ENCODE results near the gene SLC4A2.

The SLC4A2 gene

GRCh38 chr7:151116603-151117440, 57.4 kb downstream of the SLC4A2 start:
- no CpG with 5 or more reads among the region's 27 CpGs for WGBS, 2 donors (ENCODE audit: extremely low coverage in 2 of 2, insufficient read length in 2 of 2, insufficient replicate concordance in 1 of 2)
- peaks cover 0 to 1% of the 10 kb centered on the region in 2 donors for H3K9me3 ChIP-seq (replicated peaks in 1 of 2; ENCODE audit: control insufficient read depth in 2 of 2, insufficient read depth in 1 of 2, low read depth in 1 of 2, low read length in 2 of 2)

GRCh38 chr7:151117565-151117964, 58.2 kb downstream of the SLC4A2 start:
- H3K23ac ChIP-seq (ENCODE audit: low read depth, low read length, poor library complexity), result no peak overlapping the region
- peaks cover 0 to 3% (median 0%) of the 10 kb centered on the region in 3 experiments for H3K27me3 ChIP-seq (ENCODE audit: control insufficient read depth in 3 of 3, insufficient read depth in 3 of 3, low read depth in 1 of 3, low read length in 3 of 3)
- peaks cover 11 to 21% of the 10 kb centered on the region in 2 donors for H3K4me1 ChIP-seq (ENCODE audit: control insufficient read depth in 2 of 2, insufficient read depth in 1 of 2, low read depth in 1 of 2, low read length in 2 of 2)
- no peak overlapping the region for H3K18ac ChIP-seq (ENCODE audit: low read length)
- no CpG with 5 or more reads among the region's 12 CpGs for WGBS, 2 donors (ENCODE audit: extremely low coverage in 2 of 2, insufficient read length in 2 of 2, insufficient replicate concordance in 1 of 2)
- no peak overlapping the region for H4K8ac ChIP-seq (ENCODE audit: low read depth, low read length)
- peaks cover 0 to 1% of the 10 kb centered on the region in 2 donors for H3K9me3 ChIP-seq (replicated peaks in 1 of 2; ENCODE audit: control insufficient read depth in 2 of 2, insufficient read depth in 1 of 2, low read depth in 1 of 2, low read length in 2 of 2)
- H3K4me3 ChIP-seq (ENCODE audit: low read length in 2 of 2), result no peak overlapping the region
- H2BK5ac ChIP-seq (ENCODE audit: low read length), result no peak overlapping the region
- H2BK15ac ChIP-seq (ENCODE audit: low read length), result no peak overlapping the region
- no peak overlapping the region for H2AFZ ChIP-seq (ENCODE audit: low read length)
- H4K91ac ChIP-seq (ENCODE audit: low read depth, low read length, poor library complexity), result no peak overlapping the region
- no peak overlapping the region for H3K14ac ChIP-seq (ENCODE audit: low read length)
- H2BK120ac ChIP-seq (ENCODE audit: low read depth, low read length), result peak overlapping the region; percentile 81
- peak overlapping the region; percentile 43 for H2AK5ac ChIP-seq (ENCODE audit: low read depth, low read length)
- no peak overlapping the region for H3K27ac ChIP-seq (replicated peaks; ENCODE audit: low read length)
- no peak overlapping the region for H3K4ac ChIP-seq (ENCODE audit: low read length)
- H3K36me3 ChIP-seq (replicated peaks in 1 of 2; ENCODE audit: control insufficient read depth in 2 of 2, insufficient read depth in 2 of 2, low read length in 2 of 2), result peaks cover 32 to 43% of the 10 kb centered on the region in 2 donors
- DNase-seq (ENCODE audit: low spot score), result no peak
- H3K79me1 ChIP-seq (ENCODE audit: low read depth, low read length), result peaks cover 37% of the 10 kb centered on the region
- H3K9ac ChIP-seq (ENCODE audit: low read depth, low read length, poor library complexity), result peak overlapping the region; percentile 21
- H3K4me2 ChIP-seq (ENCODE audit: insufficient read depth, low read length, poor library complexity, severe bottlenecking), result no peak overlapping the region
- no peak overlapping the region for H2BK12ac ChIP-seq (ENCODE audit: low read length)

More at GRCh38 chr7:151116603-151117440, 57.4 kb downstream of the SLC4A2 start:
- H4K91ac ChIP-seq (ENCODE audit: low read depth, low read length, poor library complexity), result no peak overlapping the region
- no peak overlapping the region for H2BK5ac ChIP-seq (ENCODE audit: low read length)
- H3K27ac ChIP-seq (replicated peaks; ENCODE audit: low read length), result no peak overlapping the region
- H3K4me3 ChIP-seq (ENCODE audit: low read length in 2 of 2), result no peak overlapping the region
- H3K18ac ChIP-seq (ENCODE audit: low read length), result no peak overlapping the region
- H2BK15ac ChIP-seq (ENCODE audit: low read length), result no peak overlapping the region
- no peak overlapping the region for H4K8ac ChIP-seq (ENCODE audit: low read depth, low read length)
- H2BK120ac ChIP-seq (ENCODE audit: low read depth, low read length), result no peak overlapping the region
- peaks cover 32 to 43% of the 10 kb centered on the region in 2 donors for H3K36me3 ChIP-seq (replicated peaks in 1 of 2; ENCODE audit: control insufficient read depth in 2 of 2, insufficient read depth in 2 of 2, low read length in 2 of 2)
- DNase-seq (ENCODE audit: low spot score), result no peak
- peaks cover 0 to 3% (median 0%) of the 10 kb centered on the region in 3 experiments for H3K27me3 ChIP-seq (ENCODE audit: control insufficient read depth in 3 of 3, insufficient read depth in 3 of 3, low read depth in 1 of 3, low read length in 3 of 3)
- no peak overlapping the region for H2BK12ac ChIP-seq (ENCODE audit: low read length)
- H3K23ac ChIP-seq (ENCODE audit: low read depth, low read length, poor library complexity), result peak overlapping the region; percentile 22
- H2AFZ ChIP-seq (ENCODE audit: low read length), result no peak overlapping the region
- H3K14ac ChIP-seq (ENCODE audit: low read length), result no peak overlapping the region
- no peak overlapping the region for H3K4me2 ChIP-seq (ENCODE audit: insufficient read depth, low read length, poor library complexity, severe bottlenecking)
- H3K9ac ChIP-seq (ENCODE audit: low read depth, low read length, poor library complexity), result peak overlapping the region; percentile 24
- peaks cover 11 to 19% of the 10 kb centered on the region in 2 donors for H3K4me1 ChIP-seq (ENCODE audit: control insufficient read depth in 2 of 2, insufficient read depth in 1 of 2, low read depth in 1 of 2, low read length in 2 of 2)
- H2AK5ac ChIP-seq (ENCODE audit: low read depth, low read length), result peak overlapping the region; percentile 14
- H3K79me1 ChIP-seq (ENCODE audit: low read depth, low read length), result peaks cover 38% of the 10 kb centered on the region
- H3K4ac ChIP-seq (ENCODE audit: low read length), result no peak overlapping the region

- no peak for DNase-seq (ENCODE audit: low spot score)
- Histone ChIP-seq H4K91ac (ENCODE audit: low read depth, low read length, poor library complexity) (peak overlapping the region; percentile 53), H3K79me1 (ENCODE audit: low read depth, low read length) (peaks cover 38% of the 10 kb centered on the region), H3K4me2 (ENCODE audit: insufficient read depth, low read length, poor library complexity, severe bottlenecking) (no peak overlapping the region), H3K4me1 (ENCODE audit: control insufficient read depth in 2 of 2, insufficient read depth in 1 of 2, low read depth in 1 of 2, low read length in 2 of 2) (peaks cover 8 to 17% of the 10 kb centered on the region in 2 donors), H3K14ac (ENCODE audit: low read length) (peak overlapping the region; percentile 8), H2AFZ (ENCODE audit: low read length) (no peak overlapping the region), H4K8ac (ENCODE audit: low read depth, low read length) (peak overlapping the region; percentile 65), H3K4me3 (ENCODE audit: low read length in 2 of 2) (no peak overlapping the region), H3K4ac (ENCODE audit: low read length) (no peak overlapping the region), H2BK15ac (ENCODE audit: low read length) (no peak overlapping the region), H3K18ac (ENCODE audit: low read length) (no peak overlapping the region), H3K9ac (ENCODE audit: low read depth, low read length, poor library complexity) (peak overlapping the region; percentile 70), H3K9me3 (replicated peaks in 1 of 2; ENCODE audit: control insufficient read depth in 2 of 2, insufficient read depth in 1 of 2, low read depth in 1 of 2, low read length in 2 of 2) (peaks cover 0 to 1% of the 10 kb centered on the region in 2 donors), H2BK5ac (ENCODE audit: low read length) (no peak overlapping the region), H2BK12ac (ENCODE audit: low read length) (peak overlapping the region; percentile 84), H3K27me3 (ENCODE audit: control insufficient read depth in 3 of 3, insufficient read depth in 3 of 3, low read depth in 1 of 3, low read length in 3 of 3) (peaks cover 0 to 3% (median 0%) of the 10 kb centered on the region in 3 experiments), H3K27ac (replicated peaks; ENCODE audit: low read length) (no peak overlapping the region), H2AK5ac (ENCODE audit: low read depth, low read length) (no peak overlapping the region), H2BK120ac (ENCODE audit: low read depth, low read length) (peak overlapping the region; percentile 31), H3K23ac (ENCODE audit: low read depth, low read length, poor library complexity) (peak overlapping the region; percentile 85), H3K36me3 (replicated peaks in 1 of 2; ENCODE audit: control insufficient read depth in 2 of 2, insufficient read depth in 2 of 2, low read length in 2 of 2) (peaks cover 35 to 43% of the 10 kb centered on the region in 2 donors)
- whole genome bisulfite sequencing, 2 donors (ENCODE audit: extremely low coverage in 2 of 2, insufficient read length in 2 of 2, insufficient replicate concordance in 1 of 2), result no CpG with 5 or more reads among the region's 38 CpGs
These were observed 59.0 kb downstream of the SLC4A2 start for GRCh38 chr7:151118108-151119054.
